ENCODE data around the gene CEP95. TPM values are rescaled to one million over a fixed set of nuclear protein-coding genes. Genes with fewer than 3 reads are reported as not detected.

Gene CEP95
- total and polyA plus RNA-seq, 10 of the 15 experiments (the other 5 are each of a cell fraction or from before 2014, with no cell fraction given) = 17.7 to 54.9 (median 29.6) TPM

GRCh38 chr17:64564098-64564497 lies 57.3 kb downstream of the CEP95 start:
- FAIRE-seq (no peak), DNase-seq (ENCODE audit: low read depth, low spot score) (no peak), ATAC-seq (no peak)
- Histone ChIP-seq H2AFZ (ENCODE audit: control insufficient read depth, low read depth, low read length) (no peak overlapping the region), H3K4me1 (ENCODE audit: control insufficient read depth, insufficient read depth, low read length) (no peaks in the 10 kb centered on the region), H3K9me3 (replicated peaks; ENCODE audit: control insufficient read depth, insufficient read depth, low read length) (no peaks in the 10 kb centered on the region), H3K27ac (ENCODE audit: control insufficient read depth, insufficient read depth) (no peak overlapping the region), H3K27me3 (replicated peaks in 1 of 2; ENCODE audit: control insufficient read depth in 2 of 2, insufficient read depth in 2 of 2, low read length in 1 of 2) (no peaks in the 10 kb centered on the region), H3K4me2 (ENCODE audit: control insufficient read depth, insufficient read depth) (no peak overlapping the region), H4K20me1 (ENCODE audit: control insufficient read depth, insufficient read depth) (no peaks in the 10 kb centered on the region), H3K9ac (ENCODE audit: control insufficient read depth, insufficient read depth, low read length) (no peak overlapping the region), H3K4me3 (no peak overlapping the region), H3K36me3 (ENCODE audit: control insufficient read depth in 2 of 2, insufficient read depth in 2 of 2, low read length in 1 of 2) (peaks cover 0 to 3% of the 10 kb centered on the region in 2 experiments; a peak in 1 of 4 replicates), H3K79me2 (ENCODE audit: control insufficient read depth, insufficient read depth, low read length) (no peaks in the 10 kb centered on the region)
- CTCF ChIA-PET = interaction anchor here (1.4 kb wide), 1 partner anchor 11 kb away, joined by 5 read pairs; no protein-coding TSS in a partner anchor
- in situ Hi-C loops (cut with MboI) = no loop called here
- POLR2A ChIA-PET = no interaction called here
- RAD21 ChIA-PET (ENCODE audit: unreplicated experiment) = no interaction called here
- no TSS peak for BruUV-seq (replicated peaks)
- 95% methylated on average over 1 of the region's 1 CpG for WGBS (ENCODE audit: insufficient coverage, insufficient replicate concordance, low lambda C conversion rate, missing lambda C conversion rate)
- intact Hi-C loops (cut with micrococcal nuclease; ENCODE audit: unreplicated experiment) = no loop called here
- TF ChIP-seq ZNF687 (IDR thresholded peaks at IDR 0.05) (no peak), IRF4 (IDR thresholded peaks at IDR 0.05; ENCODE audit: low read depth, low read length) (no peak), ZNF217 (IDR thresholded peaks at IDR 0.05) (no peak)
- SMC1A ChIA-PET (ENCODE audit: uncharacterized antibody, unreplicated experiment) = interaction anchor here (1.0 kb wide), 1 partner anchor 10 kb away, joined by 3 read pairs; no protein-coding TSS in a partner anchor

GRCh38 chr17:64565563-64565962 lies 58.8 kb downstream of the CEP95 start:
- in situ Hi-C loops (cut with MboI) (no loop called here), intact Hi-C loops (cut with micrococcal nuclease; ENCODE audit: unreplicated experiment) (no loop called here)
- no peaks in the 10 kb centered on the region for H4K20me1 ChIP-seq (ENCODE audit: control insufficient read depth, insufficient read depth)
- H2AFZ ChIP-seq (ENCODE audit: control insufficient read depth, low read depth, low read length) = no peak overlapping the region
- no peak overlapping the region for H3K9ac ChIP-seq (ENCODE audit: control insufficient read depth, insufficient read depth, low read length)
- no peaks in the 10 kb centered on the region for H3K27me3 ChIP-seq (replicated peaks in 1 of 2; ENCODE audit: control insufficient read depth in 2 of 2, insufficient read depth in 2 of 2, low read length in 1 of 2)
- no peak overlapping the region for H3K27ac ChIP-seq (ENCODE audit: control insufficient read depth, insufficient read depth)
- SMC1A ChIA-PET (ENCODE audit: uncharacterized antibody, unreplicated experiment) = interaction anchor here (1.5 kb wide), 1 partner anchor 10 kb away, joined by 5 read pairs; no protein-coding TSS in a partner anchor
- no peaks in the 10 kb centered on the region for H3K4me1 ChIP-seq (ENCODE audit: control insufficient read depth, insufficient read depth, low read length)
- BruUV-seq (replicated peaks) = no TSS peak
- peaks cover 0 to 3% of the 10 kb centered on the region in 2 experiments; a peak in 1 of 4 replicates for H3K36me3 ChIP-seq (ENCODE audit: control insufficient read depth in 2 of 2, insufficient read depth in 2 of 2, low read length in 1 of 2)
- CTCF ChIA-PET = interaction anchor here (0.6 to 1.0 kb wide), 3 partner anchors 9 to 88 kb away, joined by 3 read pairs; no protein-coding TSS in a partner anchor
- H3K4me3 ChIP-seq = no peak overlapping the region
- RAD21 ChIA-PET (ENCODE audit: unreplicated experiment) = no interaction called here
- no peaks in the 10 kb centered on the region for H3K9me3 ChIP-seq (replicated peaks; ENCODE audit: control insufficient read depth, insufficient read depth, low read length)
- H3K79me2 ChIP-seq (ENCODE audit: control insufficient read depth, insufficient read depth, low read length) = no peaks in the 10 kb centered on the region
- DNase-seq (ENCODE audit: low read depth, low spot score) (no peak), ATAC-seq (no peak), FAIRE-seq (no peak)
- H3K4me2 ChIP-seq (ENCODE audit: control insufficient read depth, insufficient read depth) = no peak overlapping the region
- POLR2A ChIA-PET = no interaction called here
- TF ChIP-seq HCFC1 (IDR thresholded peaks at IDR 0.05; ENCODE audit: low read length) (no peak), CBFB (IDR thresholded peaks at IDR 0.05; ENCODE audit: low read depth) (no peak), ZBTB11 (CRISPR knock-in tag; IDR thresholded peaks at IDR 0.05) (no peak), RCOR1 (conservative IDR thresholded peaks at IDR 0.05; ENCODE audit: low read depth, low read length) (no peak), TCF12 (IDR thresholded peaks at IDR 0.05; ENCODE audit: low read depth, low read length) (no peak), MEF2A (IDR thresholded peaks at IDR 0.05; ENCODE audit: insufficient read depth, low read depth, low read length) (no peak)

Data from GM12878 (cell line).